Endothelial cell of umbilical vein (primary cell): ENCODE results near the gene SYNGR1. TPM values are rescaled to one million over a fixed set of nuclear protein-coding genes. Genes with fewer than 3 reads are reported as not detected.

Experiments
- BruUV-seq: library from RNA; stranded (reverse); fragments of 400-500 nt; replicated peaks from 2 replicates; lab custom pipeline; 2021; lab: Mats Ljungman, UMichigan
- CTCF ChIA-PET: fragments of 300-600, 350-600 bp; sonication (Branson Sonifier 250); formaldehyde crosslinking; loops from one replicate; lab custom pipeline; 2021; ENCODE audit warnings: antibody characterized with exemption, inconsistent platforms; lab: Charles Lee
- POLR2A ChIA-PET: fragments of 300-600, 350-600 bp; sonication (Branson Sonifier 250); formaldehyde crosslinking; loops from one replicate; lab custom pipeline; 2021; ENCODE audit warnings: antibody characterized with exemption, inconsistent platforms; lab: Charles Lee
- DNase-seq: peaks from one replicate; pipeline ENCODE4 v3.0.0-alpha.2; 2011; ENCODE audit warnings: low read depth, low spot score
- FAIRE-seq: peaks from 2 replicates; lab custom pipeline; 2011; peaks lifted over from hg19 to GRCh38; lab: Jason Lieb, UNC
- H2AFZ ChIP-seq: 2 replicates; pipeline ENCODE4 v1.6.0; 2012; ENCODE audit warnings: low read depth, low read length, control low read depth, inconsistent platforms
- H3K27ac ChIP-seq: 2 replicates; pipeline ENCODE4 v1.5.1; 2011; ENCODE audit warnings: low read depth, mild to moderate bottlenecking, control low read depth, low read length, moderate library complexity; ENCODE audit not compliant: insufficient read depth
- H3K27me3 ChIP-seq, 2 experiments: 2 replicates each; pipeline versions ENCODE4 v1.6.0 to v1.6.1; 2011; ENCODE audit warnings: low read length in 2 of 2, mixed read lengths in 1 of 2; ENCODE audit not compliant: control insufficient read depth in 2 of 2, insufficient read depth in 2 of 2
- H3K36me3 ChIP-seq, 2 experiments: 2 replicates in 1 of 2; 3 replicates in 1 of 2; pipeline ENCODE4 v1.5.1; 2011; ENCODE audit warnings: low read length in 2 of 2, mild to moderate bottlenecking in 1 of 2, moderate library complexity in 1 of 2; ENCODE audit not compliant: control insufficient read depth in 2 of 2, insufficient read depth in 2 of 2; ENCODE audit errors: extremely low read depth in 1 of 2
- H3K4me1 ChIP-seq: 3 replicates; pipeline ENCODE4 v1.5.1; 2011; ENCODE audit warnings: mild to moderate bottlenecking, low read length; ENCODE audit not compliant: control insufficient read depth, insufficient read depth; ENCODE audit errors: extremely low read depth
- H3K4me2 ChIP-seq: 2 replicates; pipeline ENCODE4 v1.6.1; 2011; ENCODE audit warnings: low read length, control low read depth, mixed read lengths; ENCODE audit not compliant: insufficient read depth
- H3K4me3 ChIP-seq, 3 experiments: fragments of 200-600 bp in 1 of 3; sonication (generic), shearing (Covaris generic) in 1 of 3; replicated peaks in 1 of 3; 2 replicates each; pipeline ENCODE4 v1.5.1; 2011 to 2016; ENCODE audit warnings: control low read depth in 3 of 3, low read length in 3 of 3, mild to moderate bottlenecking in 2 of 3, inconsistent platforms in 1 of 3, low read depth in 1 of 3, moderate library complexity in 1 of 3; ENCODE audit not compliant: insufficient read depth in 1 of 3
- H3K79me2 ChIP-seq: 2 replicates; pipeline ENCODE4 v1.6.0; 2012; ENCODE audit warnings: low read length, inconsistent platforms; ENCODE audit not compliant: control insufficient read depth, insufficient read depth
- H3K9ac ChIP-seq: replicated peaks from 2 replicates; pipeline ENCODE3; 2011; ENCODE audit warnings: low read length, control low read depth; ENCODE audit not compliant: insufficient read depth; ENCODE audit errors: extremely low read depth
- H3K9me1 ChIP-seq: replicated peaks from 3 replicates; pipeline ENCODE4 v1.6.0; 2011; ENCODE audit warnings: mild to moderate bottlenecking, low read length; ENCODE audit not compliant: control insufficient read depth, insufficient read depth; ENCODE audit errors: extremely low read depth
- H3K9me3 ChIP-seq: replicated peaks from 2 replicates; pipeline ENCODE4 v1.5.1; 2012; ENCODE audit warnings: low read length, inconsistent platforms; ENCODE audit not compliant: control insufficient read depth, insufficient read depth
- H4K20me1 ChIP-seq: replicated peaks from 2 replicates; pipeline ENCODE3; 2011; ENCODE audit warnings: mild to moderate bottlenecking, low read length; ENCODE audit not compliant: control insufficient read depth, insufficient read depth; ENCODE audit errors: extremely low read depth
- CTCF ChIP-seq, 2 donors: IDR thresholded peaks; 1 replicate in 1 of 2; 2 replicates in 1 of 2; pipeline ENCODE4 v1.5.1; 2011; ENCODE audit warnings: low read length in 2 of 2, mild to moderate bottlenecking in 2 of 2, moderate library complexity in 2 of 2, control low read depth in 1 of 2, inconsistent platforms in 1 of 2, low read depth in 1 of 2; ENCODE audit not compliant: insufficient read depth in 1 of 2; ENCODE audit errors: extremely low read depth in 1 of 2
- EZH2 ChIP-seq: IDR thresholded peaks from 2 replicates; pipeline ENCODE4 v1.6.1; 2012; ENCODE audit warnings: borderline replicate concordance, low read depth, mild to moderate bottlenecking, moderate library complexity, low read length, inconsistent platforms; ENCODE audit not compliant: severe bottlenecking
- FOS ChIP-seq: IDR thresholded peaks from 2 replicates; pipeline ENCODE4 v1.6.1; 2011; ENCODE audit warnings: mild to moderate bottlenecking, low read length, moderate library complexity, borderline replicate concordance; ENCODE audit not compliant: insufficient read depth
- GATA2 ChIP-seq: IDR thresholded peaks from 2 replicates; pipeline ENCODE4 v1.7.0; 2011; ENCODE audit warnings: low read depth, mild to moderate bottlenecking, moderate library complexity, mixed read lengths, low read length; ENCODE audit not compliant: insufficient read length, insufficient read depth
- JUN ChIP-seq: IDR thresholded peaks from 2 replicates; pipeline ENCODE4 v1.6.1; 2011; ENCODE audit warnings: borderline replicate concordance, low read depth; ENCODE audit not compliant: insufficient read length, insufficient read depth
- MAX ChIP-seq: IDR thresholded peaks from 2 replicates; pipeline ENCODE4 v1.6.1; 2011; ENCODE audit not compliant: insufficient read depth, insufficient read length
- MYC ChIP-seq: IDR thresholded peaks from one replicate; pipeline ENCODE4 v1.6.1; 2011; ENCODE audit warnings: mild to moderate bottlenecking, low read depth, low read length
- POLR2A ChIP-seq: IDR thresholded peaks from 2 replicates; pipeline ENCODE4 v1.6.1; 2012; ENCODE audit warnings: low read depth, mild to moderate bottlenecking, control low read depth, low read length
- POLR2AphosphoS5 ChIP-seq: IDR thresholded peaks from 2 replicates; pipeline ENCODE4 v1.6.1; 2012; ENCODE audit warnings: low read depth, mild to moderate bottlenecking, control low read depth, low read length, moderate library complexity; ENCODE audit not compliant: insufficient read depth
- dilution Hi-C: fragments of 300-500 bp; cut with MboI; formaldehyde crosslinking; loops from one replicate; pipeline ENCODE4 v1.15.0; 2019; ENCODE audit warnings: low sequenced_read_pairs; ENCODE audit not compliant: extremely low pct_ligation_motif_present
- intact Hi-C: fragments of 100-400 bp; cut with micrococcal nuclease; formaldehyde crosslinking; loops from one replicate; pipeline ENCODE4 v1.10.0; 2022
- polyA plus RNA-seq, 4 experiments: library from polyadenylated mRNA; depleted of rRNA in 3 of 4; stranded (reverse) in 3 of 4; unstranded in 1 of 4; fragments of >200 nt; gene quantifications; 2 replicates each; pipeline versions ENCODE4 v1.2.1 to v1.2.3, GENCODE V29; 2011 to 2012; ENCODE audit warnings: missing spikeins in 1 of 4
- total RNA-seq: library from RNA; stranded (reverse); gene quantifications from 2 replicates; pipeline ENCODE4 v1.2.3, GENCODE V29; 2021

The SYNGR1 gene
- total and polyA plus RNA-seq, 2 donors (not counting 3 experiments of a cell fraction or from before 2014, with no cell fraction given) = 3.8 to 10.2 TPM

- no peak overlapping the region for H3K4me2 ChIP-seq
- ChIA-PET POLR2A (no interaction called here), CTCF (interaction anchor here (0.6 to 1.5 kb wide), 3 partner anchors 15 to 132 kb away, joined by 3 to 5 read pairs (median 3); no protein-coding TSS in a partner anchor)
- no peak for FAIRE-seq
- H3K27me3 ChIP-seq = no peaks in the 10 kb centered on the region
- dilution Hi-C loops (no loop called here), intact Hi-C loops (no loop called here)
- no peaks in the 10 kb centered on the region for H3K9me3 ChIP-seq
- DNase-seq = no peak
- H3K9me1 ChIP-seq = no peaks in the 10 kb centered on the region
- no peaks in the 10 kb centered on the region for H4K20me1 ChIP-seq
- H3K79me2 ChIP-seq = no peaks in the 10 kb centered on the region
- H3K9ac ChIP-seq = no peak overlapping the region
- H3K4me3 ChIP-seq = no peak overlapping the region
- BruUV-seq = no TSS peak
- no peaks in the 10 kb centered on the region for H3K36me3 ChIP-seq
- no peak overlapping the region for H2AFZ ChIP-seq
- H3K4me1 ChIP-seq = no peaks in the 10 kb centered on the region
- H3K27ac ChIP-seq = no peak overlapping the region
- no peak for TF ChIP-seq MAX
- no peak for TF ChIP-seq CTCF (IDR thresholded peaks at IDR 0.05; ENCODE audit: extremely low read depth in 1 of 2, insufficient read depth in 1 of 2, low read depth in 1 of 2, low read length in 2 of 2)
- TF ChIP-seq GATA2 = no peak
- no peak for TF ChIP-seq JUN
- no peak for TF ChIP-seq MYC
- TF ChIP-seq POLR2A = no peak
- TF ChIP-seq POLR2AphosphoS5 = no peak
- TF ChIP-seq FOS = no peak
- no peak for TF ChIP-seq EZH2
Measured at GRCh38 chr22:39364714-39365491, 15.1 kb downstream of the SYNGR1 start.
